ENCODE data around the gene SETD2.
A peak's percentile ranks its signal among the peaks of the same experiment; 100 is the strongest.

The SETD2 gene

GRCh38 chr3:47015151-47015550, 148.8 kb downstream of the SETD2 start:
- H3K27ac ChIP-seq = peak overlapping the region; percentile 33; the same call in 1 of the 2 replicates
- TF ChIP-seq CTCF (conservative IDR thresholded peaks at IDR 0.05; ENCODE audit: low read depth) = no peak
- no peak for DNase-seq (ENCODE audit: low spot score)
- ChIA-PET CTCF (no interaction called here), POLR2A (ENCODE audit: low non-redundant PET) (no interaction called here)

GRCh38 chr3:47014036-47014435, 149.9 kb downstream of the SETD2 start:
- ChIA-PET POLR2A (ENCODE audit: low non-redundant PET) (no interaction called here), CTCF (no interaction called here)
- TF ChIP-seq CTCF (conservative IDR thresholded peaks at IDR 0.05; ENCODE audit: low read depth) = no peak
- no peak for DNase-seq (ENCODE audit: low spot score)
- peak overlapping the region; percentile 12; the same call in 1 of the 2 replicates for H3K27ac ChIP-seq

GRCh38 chr3:47013231-47013630, 150.7 kb downstream of the SETD2 start:
- no peak for TF ChIP-seq CTCF (conservative IDR thresholded peaks at IDR 0.05; ENCODE audit: low read depth)
- H3K27ac ChIP-seq = peak overlapping the region; percentile 12; the same call in 1 of the 2 replicates
- CTCF ChIA-PET = no interaction called here
- POLR2A ChIA-PET (ENCODE audit: low non-redundant PET) = no interaction called here
- no peak for DNase-seq (ENCODE audit: low spot score)

GRCh38 chr3:47012342-47013230, 151.3 kb downstream of the SETD2 start:
- POLR2A ChIA-PET (ENCODE audit: low non-redundant PET) = no interaction called here
- peak overlapping the region; percentile 18; the same call in 1 of the 2 replicates for H3K27ac ChIP-seq
- no peak for DNase-seq (ENCODE audit: low spot score)
- TF ChIP-seq CTCF (conservative IDR thresholded peaks at IDR 0.05; ENCODE audit: low read depth) = no peak
- CTCF ChIA-PET = no interaction called here

- ChIA-PET CTCF (interaction anchor here (0.6 kb wide), 1 partner anchor 30 kb away, joined by 3 read pairs; no protein-coding TSS in a partner anchor), POLR2A (ENCODE audit: low non-redundant PET) (interaction anchor here (0.6 kb wide), 1 partner anchor 317 kb away, joined by 3 read pairs; no protein-coding TSS in a partner anchor)
- DNase-seq (ENCODE audit: low spot score) = no peak
- no peak for TF ChIP-seq CTCF (conservative IDR thresholded peaks at IDR 0.05; ENCODE audit: low read depth)
- peak overlapping the region; percentile 83 for H3K27ac ChIP-seq
Observed at GRCh38 chr3:47011371-47011770, 152.5 kb downstream of the SETD2 start.

GRCh38 chr3:47010910-47011309, 153.0 kb downstream of the SETD2 start:
- ChIA-PET CTCF (interaction anchor here (0.6 kb wide), 1 partner anchor 30 kb away, joined by 3 read pairs; no protein-coding TSS in a partner anchor), POLR2A (ENCODE audit: low non-redundant PET) (interaction anchor here (0.6 kb wide), 1 partner anchor 318 kb away, joined by 3 read pairs; no protein-coding TSS in a partner anchor)

More at GRCh38 chr3:47010910-47011309, 153.0 kb downstream of the SETD2 start:
- H3K27ac ChIP-seq = peak overlapping the region; percentile 83
- no peak for TF ChIP-seq CTCF (conservative IDR thresholded peaks at IDR 0.05; ENCODE audit: low read depth)
- DNase-seq (ENCODE audit: low spot score) = no peak
